Mucosa of descending colon (tissue), 3 donors: ENCODE results near the gene CFAP70. TPM values are rescaled to one million over a fixed set of nuclear protein-coding genes. Genes with fewer than 3 reads are reported as not detected.

Source experiments
- ATAC-seq: fragments of 200-7000 bp; cut with Tn5 transposase; one replicate; pipeline ENCODE4 v1.9.1; 2020; ENCODE audit warnings: mild to moderate bottlenecking, moderate library complexity
- DNase-seq, 3 donors: peaks; one replicate each; pipeline ENCODE4 v3.0.0-alpha.2; 2020
- H3K36me3 ChIP-seq: fragments of 200-600 bp; one replicate; pipeline ENCODE4 v1.8.0; 2021; ENCODE audit warnings: low read depth, mild to moderate bottlenecking
- H3K4me1 ChIP-seq: fragments of 200-600 bp; one replicate; pipeline ENCODE4 v1.8.0; 2021; ENCODE audit warnings: low read depth, mild to moderate bottlenecking
- H3K4me3 ChIP-seq: fragments of 200-600 bp; one replicate; pipeline ENCODE4 v1.8.0; 2021; ENCODE audit warnings: mild to moderate bottlenecking
- H3K9me3 ChIP-seq: fragments of 200-600 bp; one replicate; pipeline ENCODE4 v1.8.0; 2021; ENCODE audit warnings: mild to moderate bottlenecking
- intact Hi-C, 2 donors: fragments of 100-400 bp; cut with DNase I in 1 of 2; cut with micrococcal nuclease in 1 of 2; formaldehyde crosslinking; loops; one replicate each; pipeline versions ENCODE4 v1.11.0 to v1.11.1; 2022; cut with DNase I, micrococcal nuclease
- total RNA-seq, 3 donors: library from RNA; stranded (reverse); fragmentation: NEBNext Ultra II Directional in 2 of 3; extraction: Animal tissue kit (Norgen Biotek cat#: 25700) in 2 of 3; gene quantifications; one replicate each; pipeline versions ENCODE4 v1.2.1 to v1.2.4, GENCODE V29; 2021 to 2023
- TF ChIP-seq, protein P1 (sequence below): fragments of 200-600 bp; IDR thresholded peaks from one replicate; pipeline ENCODE4 v1.8.0; 2022; ENCODE audit warnings: antibody characterized with exemption, mild to moderate bottlenecking
- donor health status: DM: no; HTN: no; CAD: no; lungs with moderate emphysema.
- donor health status: DM: no; HTN: no; CAD: no.
- donor health status: DM: no; HTN: yes; CAD: no.

The CFAP70 gene
- total RNA-seq, 3 donors from 2014 or later: 0.94 to 2.0 (median 1.2) TPM

DNA sequence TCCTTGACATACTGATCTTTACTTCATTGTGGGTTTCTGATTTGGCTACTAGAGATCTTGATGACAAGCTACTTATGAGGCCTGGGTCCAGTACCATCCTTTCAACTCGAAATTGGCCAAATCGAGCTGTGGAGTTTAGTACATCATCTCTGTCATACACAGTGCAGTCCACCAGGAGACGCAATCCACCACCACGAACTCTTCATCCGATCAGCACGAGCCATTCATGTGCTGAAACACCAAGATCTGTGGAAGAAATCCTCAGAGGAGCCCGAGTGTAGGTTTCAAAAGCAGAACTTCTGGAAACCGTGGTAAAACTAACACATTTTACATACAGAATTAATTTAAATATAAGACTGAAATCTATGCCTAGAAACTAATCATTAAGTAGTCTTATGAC, 125.8 kb downstream of the CFAP70 start:
- intact Hi-C loops: no loop called here
- Histone ChIP-seq H3K4me1 (no peaks in the 10 kb centered on the region), H3K4me3 (no peak overlapping the region), H3K36me3 (no peaks in the 10 kb centered on the region), H3K9me3 (no peaks in the 10 kb centered on the region)
- TF ChIP-seq, protein P1, sequence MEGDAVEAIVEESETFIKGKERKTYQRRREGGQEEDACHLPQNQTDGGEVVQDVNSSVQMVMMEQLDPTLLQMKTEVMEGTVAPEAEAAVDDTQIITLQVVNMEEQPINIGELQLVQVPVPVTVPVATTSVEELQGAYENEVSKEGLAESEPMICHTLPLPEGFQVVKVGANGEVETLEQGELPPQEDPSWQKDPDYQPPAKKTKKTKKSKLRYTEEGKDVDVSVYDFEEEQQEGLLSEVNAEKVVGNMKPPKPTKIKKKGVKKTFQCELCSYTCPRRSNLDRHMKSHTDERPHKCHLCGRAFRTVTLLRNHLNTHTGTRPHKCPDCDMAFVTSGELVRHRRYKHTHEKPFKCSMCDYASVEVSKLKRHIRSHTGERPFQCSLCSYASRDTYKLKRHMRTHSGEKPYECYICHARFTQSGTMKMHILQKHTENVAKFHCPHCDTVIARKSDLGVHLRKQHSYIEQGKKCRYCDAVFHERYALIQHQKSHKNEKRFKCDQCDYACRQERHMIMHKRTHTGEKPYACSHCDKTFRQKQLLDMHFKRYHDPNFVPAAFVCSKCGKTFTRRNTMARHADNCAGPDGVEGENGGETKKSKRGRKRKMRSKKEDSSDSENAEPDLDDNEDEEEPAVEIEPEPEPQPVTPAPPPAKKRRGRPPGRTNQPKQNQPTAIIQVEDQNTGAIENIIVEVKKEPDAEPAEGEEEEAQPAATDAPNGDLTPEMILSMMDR: no peak
- no peak for DNase-seq
- ATAC-seq: no peak

DNA sequence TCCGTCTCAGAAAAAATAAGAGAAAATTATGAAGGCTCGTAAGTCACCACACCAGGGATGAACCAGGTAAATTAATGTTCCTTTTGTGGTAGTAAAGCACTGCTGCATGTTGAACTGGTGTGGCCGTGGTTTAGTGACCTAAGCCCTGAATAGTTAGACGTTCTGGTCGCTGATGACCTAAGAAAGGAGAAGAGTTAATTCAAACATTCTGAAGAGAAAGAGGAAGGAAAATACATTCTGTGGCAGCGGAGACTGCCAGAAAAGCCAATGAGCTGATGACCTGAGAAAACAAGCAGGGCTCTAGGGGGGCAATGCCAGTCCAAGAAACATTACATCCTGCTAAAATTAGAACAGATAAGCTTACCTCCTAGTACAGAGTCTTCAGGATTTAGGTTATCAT, 129.1 kb downstream of the CFAP70 start:
- intact Hi-C loops: no loop called here
- ATAC-seq: no peak

DNA sequence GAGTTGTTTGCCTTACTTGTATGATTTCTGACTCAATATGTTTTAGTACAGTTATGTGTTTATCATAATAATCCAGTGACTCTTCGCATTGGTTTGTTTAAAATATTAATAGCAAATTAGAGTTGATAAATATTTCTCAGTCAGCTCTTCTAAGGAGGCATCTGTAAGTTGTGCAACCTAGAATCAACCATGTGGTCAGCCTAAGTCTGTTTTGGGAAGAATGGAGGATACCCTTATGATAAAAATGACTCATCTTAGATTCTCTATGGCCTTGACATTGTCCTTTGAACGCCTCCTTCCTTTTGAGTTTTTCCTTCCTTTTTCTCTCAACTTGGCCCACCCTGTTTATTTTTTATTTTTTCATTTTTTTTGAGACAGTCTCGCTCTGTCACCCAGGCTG, 130.4 kb downstream of the CFAP70 start:
- Histone ChIP-seq H3K9me3 (no peaks in the 10 kb centered on the region), H3K4me1 (no peaks in the 10 kb centered on the region), H3K4me3 (no peak overlapping the region), H3K36me3 (no peaks in the 10 kb centered on the region)
- ATAC-seq: no peak
- no peak for DNase-seq
- TF ChIP-seq, protein P1: no peak
- intact Hi-C loops: no loop called here

More for the DNA sequence above, 129.1 kb downstream of the CFAP70 start:
- Histone ChIP-seq H3K4me1 (no peaks in the 10 kb centered on the region), H3K4me3 (no peak overlapping the region), H3K9me3 (no peaks in the 10 kb centered on the region), H3K36me3 (no peaks in the 10 kb centered on the region)
- TF ChIP-seq, protein P1: no peak
- DNase-seq: no peak

DNA sequence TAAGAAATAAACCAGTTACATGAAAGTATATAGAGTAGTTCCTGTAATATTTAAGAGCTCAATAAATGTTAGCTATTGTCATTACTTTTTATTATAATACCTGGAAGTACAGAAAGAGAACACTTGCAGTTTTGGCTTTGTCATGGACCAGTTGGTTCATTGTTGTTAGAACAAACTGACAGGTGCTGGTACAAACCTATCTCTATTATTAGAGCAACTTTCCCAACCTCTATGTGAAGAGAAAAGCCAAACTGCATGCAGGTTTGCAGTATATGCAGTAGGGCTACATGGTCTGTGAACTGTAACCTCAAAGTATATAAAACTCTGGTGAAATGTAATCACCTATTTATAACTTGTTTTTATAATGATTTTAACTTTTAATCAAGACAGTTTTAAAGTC, 132.0 kb downstream of the CFAP70 start:
- DNase-seq: no peak
- no peak overlapping the region for H3K4me3 ChIP-seq
- ATAC-seq: no peak
- no peaks in the 10 kb centered on the region for H3K36me3 ChIP-seq
- H3K4me1 ChIP-seq: no peaks in the 10 kb centered on the region
- TF ChIP-seq, protein P1: no peak
- no peaks in the 10 kb centered on the region for H3K9me3 ChIP-seq
- intact Hi-C loops: no loop called here

DNA sequence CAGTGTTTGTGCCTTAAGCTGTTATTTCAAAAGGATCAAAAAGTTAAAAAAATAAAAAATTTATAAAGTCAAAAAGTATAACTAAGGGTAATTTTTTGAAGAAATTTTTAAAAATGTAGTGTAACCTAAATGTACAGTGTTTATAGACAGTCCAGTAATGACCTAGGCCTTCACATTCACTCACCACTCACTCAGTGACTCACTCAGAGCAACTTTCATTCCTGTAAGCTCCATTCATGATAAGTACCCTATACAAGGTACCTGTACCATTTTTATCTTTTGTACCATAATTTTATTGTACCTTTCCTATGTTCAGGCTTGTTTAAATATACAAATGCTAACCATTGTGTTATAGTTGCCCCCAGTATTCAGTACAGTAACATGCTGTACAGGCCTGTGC, 133.1 kb downstream of the CFAP70 start:
- Histone ChIP-seq H3K36me3 (no peaks in the 10 kb centered on the region), H3K4me1 (no peaks in the 10 kb centered on the region), H3K4me3 (no peak overlapping the region), H3K9me3 (no peaks in the 10 kb centered on the region)
- no peak for ATAC-seq
- intact Hi-C loops: no loop called here
- DNase-seq: no peak
- TF ChIP-seq, protein P1: no peak

DNA sequence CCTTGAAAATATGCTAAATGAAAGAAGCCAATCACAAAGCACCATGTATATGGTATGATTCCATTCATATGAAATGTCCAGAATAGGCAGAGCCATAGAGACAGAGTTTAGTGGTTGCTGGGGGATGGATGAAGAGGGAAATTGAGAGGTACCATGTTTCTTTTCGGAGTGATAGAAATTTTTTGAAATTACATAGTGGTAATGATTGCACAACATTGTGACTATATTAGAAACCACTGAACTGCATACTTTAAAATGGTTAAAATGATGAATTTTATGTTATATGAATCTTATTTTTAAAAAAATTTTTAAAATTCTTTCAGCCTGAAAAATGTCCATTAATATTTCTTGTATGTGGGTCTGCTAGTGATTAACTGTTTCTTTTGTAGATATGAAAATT, 137.7 kb downstream of the CFAP70 start:
- TF ChIP-seq, protein P1: no peak
- H3K36me3 ChIP-seq: no peaks in the 10 kb centered on the region
- intact Hi-C loops: no loop called here
- no peaks in the 10 kb centered on the region for H3K4me1 ChIP-seq
- DNase-seq (no peak), ATAC-seq (no peak)
- H3K9me3 ChIP-seq: no peaks in the 10 kb centered on the region
- H3K4me3 ChIP-seq: no peak overlapping the region
